ENCODE results near the gene KIF24.
"Not testable (repeated sequence)": the region's sequence is repeated elsewhere in the genome, so short reads cannot be mapped to it uniquely, and the experiment has no call there.

KIF24 gene

GRCh38 chr9:34322899-34323591 is 6.0 kb downstream of the KIF24 start:
- no peak for DNase-seq (ENCODE audit: low spot score)

- no peak for DNase-seq (ENCODE audit: low spot score)
These were observed 7.6 kb downstream of the KIF24 start for GRCh38 chr9:34321451-34321850.

- no peak for DNase-seq (ENCODE audit: low spot score)
These were observed 10.8 kb downstream of the KIF24 start for GRCh38 chr9:34318163-34318790.

- DNase-seq (ENCODE audit: low spot score) = no peak
These were observed 11.6 kb downstream of the KIF24 start for GRCh38 chr9:34317436-34317835.

- no peak for DNase-seq (ENCODE audit: low spot score)
These were observed 17.4 kb downstream of the KIF24 start for GRCh38 chr9:34311499-34312185.

GRCh38 chr9:34310215-34310614 is 18.9 kb downstream of the KIF24 start:
- no peak for DNase-seq (ENCODE audit: low spot score)

GRCh38 chr9:34308316-34308715 is 20.8 kb downstream of the KIF24 start:
- not testable (repeated sequence) for DNase-seq (ENCODE audit: low spot score)

- not testable (repeated sequence) for DNase-seq (ENCODE audit: low spot score)
These were observed 28.0 kb downstream of the KIF24 start for GRCh38 chr9:34301064-34301463.

- no peak for DNase-seq (ENCODE audit: low spot score)
These were observed 36.5 kb downstream of the KIF24 start for GRCh38 chr9:34292552-34292951.

- DNase-seq (ENCODE audit: low spot score) = no peak
These were observed 37.6 kb downstream of the KIF24 start for GRCh38 chr9:34291423-34291822.

- no peak for DNase-seq (ENCODE audit: low spot score)
These were observed 38.0 kb downstream of the KIF24 start for GRCh38 chr9:34291023-34291422.

- no peak for DNase-seq (ENCODE audit: low spot score)
These were observed 39.9 kb downstream of the KIF24 start for GRCh38 chr9:34289159-34289558.

- DNase-seq (ENCODE audit: low spot score) = no peak
These were observed 47.0 kb downstream of the KIF24 start for GRCh38 chr9:34282096-34282495.

- DNase-seq (ENCODE audit: low spot score) = no peak
These were observed 49.7 kb downstream of the KIF24 start for GRCh38 chr9:34279411-34279810.
